Activated CD4-positive, alpha-beta T cell treated with anti-CD3 and anti-CD28 coated beads, Interleukin-2, amount 10 ng/mL, durations not matched to agents 7 days and 5 days (primary cell): ENCODE data around the gene ZEB2. TPM values are rescaled to one million over a fixed set of nuclear protein-coding genes. Genes with fewer than 3 reads are reported as not detected.

Experiments
- CTCF ChIA-PET: fragments of 350-600 bp; sonication (Branson Sonifier 250); formaldehyde crosslinking; loops from one replicate; lab custom pipeline; 2021; ENCODE audit warnings: antibody characterized with exemption; lab: Charles Lee
- POLR2A ChIA-PET: fragments of 350-600 bp; sonication (Branson Sonifier 250); formaldehyde crosslinking; loops from one replicate; lab custom pipeline; 2021; ENCODE audit warnings: antibody characterized with exemption; lab: Charles Lee
- DNase-seq: peaks from one replicate; pipeline ENCODE4 v3.0.0-alpha.2; 2020
- H3K27ac Mint-ChIP-seq: one replicate; pipeline ENCODE4 v1.8.0; 2021; ENCODE audit warnings: mild to moderate bottlenecking, moderate library complexity, mixed read lengths
- H3K27me3 Mint-ChIP-seq: one replicate; pipeline ENCODE4 v1.8.0; 2021; ENCODE audit warnings: mixed read lengths
- H3K36me3 Mint-ChIP-seq: one replicate; pipeline ENCODE4 v1.8.0; 2021; ENCODE audit warnings: low read depth, mixed read lengths
- H3K4me1 Mint-ChIP-seq: one replicate; pipeline ENCODE4 v1.8.0; 2021; ENCODE audit warnings: mixed read lengths
- H3K4me3 Mint-ChIP-seq: one replicate; pipeline ENCODE4 v1.8.0; 2021; ENCODE audit warnings: mild to moderate bottlenecking, moderate library complexity, mixed read lengths
- H3K9me3 Mint-ChIP-seq: one replicate; pipeline ENCODE4 v1.8.0; 2021; ENCODE audit warnings: mixed read lengths
- total RNA-seq, 2 experiments: library from RNA; stranded (reverse); gene quantifications; one replicate each; pipeline ENCODE4 v1.2.3, GENCODE V29; 2021

ZEB2 gene
- total RNA-seq, 2 experiments from 2014 or later = 3.3 to 3.5 TPM

GRCh38 chr2:144405982-144406788, 113.7 kb downstream of the ZEB2 start:
- DNase-seq = no peak
- Mint-ChIP-seq H3K27ac (no peak overlapping the region), H3K36me3 (no peaks in the 10 kb centered on the region), H3K4me3 (no peak overlapping the region), H3K4me1 (no peaks in the 10 kb centered on the region), H3K27me3 (peaks cover 3% of the 10 kb centered on the region), H3K9me3 (peaks cover 2% of the 10 kb centered on the region)
- POLR2A ChIA-PET = no interaction called here
- CTCF ChIA-PET = interaction anchor here (0.6 kb wide), 2 partner anchors 9 to 927 kb away, joined by 3 to 4 read pairs; no protein-coding TSS in a partner anchor

- no peaks in the 10 kb centered on the region for H3K4me1 Mint-ChIP-seq
- DNase-seq = no peak
- no peaks in the 10 kb centered on the region for H3K36me3 Mint-ChIP-seq
- H3K9me3 Mint-ChIP-seq = peaks cover 2% of the 10 kb centered on the region
- no peak overlapping the region for H3K27ac Mint-ChIP-seq
- H3K27me3 Mint-ChIP-seq = peaks cover 3% of the 10 kb centered on the region
- H3K4me3 Mint-ChIP-seq = no peak overlapping the region
- CTCF ChIA-PET = interaction anchor here (0.6 kb wide), 2 partner anchors 8 to 926 kb away, joined by 3 to 4 read pairs; no protein-coding TSS in a partner anchor
- POLR2A ChIA-PET = no interaction called here
These were observed 114.6 kb downstream of the ZEB2 start for GRCh38 chr2:144405321-144405720.

- Mint-ChIP-seq H3K4me3 (no peak overlapping the region), H3K27me3 (peaks cover 3% of the 10 kb centered on the region), H3K4me1 (no peaks in the 10 kb centered on the region), H3K9me3 (peaks cover 2% of the 10 kb centered on the region), H3K36me3 (no peaks in the 10 kb centered on the region), H3K27ac (no peak overlapping the region)
- no peak for DNase-seq
- POLR2A ChIA-PET = no interaction called here
- CTCF ChIA-PET = no interaction called here
These were observed 115.2 kb downstream of the ZEB2 start for GRCh38 chr2:144404586-144405314.

GRCh38 chr2:144403933-144404332, 116.0 kb downstream of the ZEB2 start:
- POLR2A ChIA-PET = no interaction called here
- peaks cover 3% of the 10 kb centered on the region for H3K27me3 Mint-ChIP-seq
- no peaks in the 10 kb centered on the region for H3K36me3 Mint-ChIP-seq
- no peak overlapping the region for H3K4me3 Mint-ChIP-seq
- CTCF ChIA-PET = interaction anchor here (1.5 kb wide), 1 partner anchor 10 kb away, joined by 3 read pairs; no protein-coding TSS in a partner anchor
- DNase-seq = no peak
- peaks cover 2% of the 10 kb centered on the region for H3K9me3 Mint-ChIP-seq
- no peak overlapping the region for H3K27ac Mint-ChIP-seq
- H3K4me1 Mint-ChIP-seq = no peaks in the 10 kb centered on the region

- Mint-ChIP-seq H3K9me3 (peaks cover 2% of the 10 kb centered on the region), H3K4me1 (no peaks in the 10 kb centered on the region), H3K36me3 (no peaks in the 10 kb centered on the region)
These were observed 117.7 kb downstream of the ZEB2 start for GRCh38 chr2:144402251-144402650.

GRCh38 chr2:144401036-144401435, 118.9 kb downstream of the ZEB2 start:
- H3K27ac Mint-ChIP-seq = no peak overlapping the region
- no peaks in the 10 kb centered on the region for H3K4me1 Mint-ChIP-seq
- no peak for DNase-seq
- H3K36me3 Mint-ChIP-seq = no peaks in the 10 kb centered on the region
- no peaks in the 10 kb centered on the region for H3K27me3 Mint-ChIP-seq
- ChIA-PET CTCF (no interaction called here), POLR2A (no interaction called here)
- no peak overlapping the region for H3K4me3 Mint-ChIP-seq
- H3K9me3 Mint-ChIP-seq = no peaks in the 10 kb centered on the region

More at GRCh38 chr2:144402251-144402650, 117.7 kb downstream of the ZEB2 start:
- POLR2A ChIA-PET = no interaction called here
- CTCF ChIA-PET = interaction anchor here (1.4 kb wide), 1 partner anchor 19 kb away, joined by 3 read pairs; no protein-coding TSS in a partner anchor
- peaks cover 3% of the 10 kb centered on the region for H3K27me3 Mint-ChIP-seq
- DNase-seq = no peak
- no peak overlapping the region for H3K27ac Mint-ChIP-seq
- no peak overlapping the region for H3K4me3 Mint-ChIP-seq

- Mint-ChIP-seq H3K4me3 (no peak overlapping the region), H3K4me1 (no peaks in the 10 kb centered on the region), H3K36me3 (no peaks in the 10 kb centered on the region), H3K27ac (no peak overlapping the region), H3K27me3 (no peaks in the 10 kb centered on the region), H3K9me3 (no peaks in the 10 kb centered on the region)
- POLR2A ChIA-PET = no interaction called here
- CTCF ChIA-PET = interaction anchor here (0.9 kb wide), 1 partner anchor 12 kb away, joined by 5 read pairs; no protein-coding TSS in a partner anchor
- no peak for DNase-seq
These were observed 123.6 kb downstream of the ZEB2 start for GRCh38 chr2:144396318-144396717.

GRCh38 chr2:144390424-144391020, 129.4 kb downstream of the ZEB2 start:
- no peak for DNase-seq
- H3K27ac Mint-ChIP-seq = no peak overlapping the region
- H3K27me3 Mint-ChIP-seq = peaks cover 3% of the 10 kb centered on the region
- H3K4me1 Mint-ChIP-seq = no peaks in the 10 kb centered on the region
- no peaks in the 10 kb centered on the region for H3K36me3 Mint-ChIP-seq
- no peaks in the 10 kb centered on the region for H3K9me3 Mint-ChIP-seq
- ChIA-PET POLR2A (no interaction called here), CTCF (no interaction called here)
- no peak overlapping the region for H3K4me3 Mint-ChIP-seq

- ChIA-PET CTCF (no interaction called here), POLR2A (no interaction called here)
- H3K27ac Mint-ChIP-seq = no peak overlapping the region
- H3K9me3 Mint-ChIP-seq = no peaks in the 10 kb centered on the region
- no peaks in the 10 kb centered on the region for H3K4me1 Mint-ChIP-seq
- peaks cover 3% of the 10 kb centered on the region for H3K27me3 Mint-ChIP-seq
- no peak overlapping the region for H3K4me3 Mint-ChIP-seq
- no peak for DNase-seq
- H3K36me3 Mint-ChIP-seq = no peaks in the 10 kb centered on the region
These were observed 130.0 kb downstream of the ZEB2 start for GRCh38 chr2:144389930-144390311.

- Mint-ChIP-seq H3K27ac (no peak overlapping the region), H3K36me3 (no peaks in the 10 kb centered on the region), H3K4me3 (no peak overlapping the region), H3K4me1 (no peaks in the 10 kb centered on the region), H3K9me3 (no peaks in the 10 kb centered on the region), H3K27me3 (peaks cover 3% of the 10 kb centered on the region)
- DNase-seq = no peak
- CTCF ChIA-PET = no interaction called here
- POLR2A ChIA-PET = interaction anchor here (0.6 kb wide), 1 partner anchor 65 kb away, joined by 3 read pairs; no protein-coding TSS in a partner anchor
These were observed 130.6 kb downstream of the ZEB2 start for GRCh38 chr2:144389151-144389929.

GRCh38 chr2:144385381-144385780, 134.5 kb downstream of the ZEB2 start:
- ChIA-PET CTCF (no interaction called here), POLR2A (no interaction called here)
- Mint-ChIP-seq H3K9me3 (peaks cover 5% of the 10 kb centered on the region), H3K27me3 (peaks cover 10% of the 10 kb centered on the region), H3K36me3 (peaks cover 1% of the 10 kb centered on the region), H3K4me3 (no peak overlapping the region), H3K27ac (no peak overlapping the region), H3K4me1 (peaks cover 22% of the 10 kb centered on the region)
- DNase-seq = no peak

GRCh38 chr2:144383571-144384100, 136.3 kb downstream of the ZEB2 start:
- ChIA-PET CTCF (no interaction called here), POLR2A (no interaction called here)
- H3K9me3 Mint-ChIP-seq = peaks cover 5% of the 10 kb centered on the region
- no peak for DNase-seq
- H3K27me3 Mint-ChIP-seq = peaks cover 13% of the 10 kb centered on the region
- H3K27ac Mint-ChIP-seq = no peak overlapping the region
- peaks cover 22% of the 10 kb centered on the region for H3K4me1 Mint-ChIP-seq
- peaks cover 1% of the 10 kb centered on the region for H3K36me3 Mint-ChIP-seq
- no peak overlapping the region for H3K4me3 Mint-ChIP-seq
